ENCODE data around the gene TPX2. TPM values are rescaled to one million over a fixed set of nuclear protein-coding genes. Genes with fewer than 3 reads are reported as not detected.

The TPX2 gene
- total RNA-seq, 2 experiments from 2014 or later: 112 to 113 TPM

DNA sequence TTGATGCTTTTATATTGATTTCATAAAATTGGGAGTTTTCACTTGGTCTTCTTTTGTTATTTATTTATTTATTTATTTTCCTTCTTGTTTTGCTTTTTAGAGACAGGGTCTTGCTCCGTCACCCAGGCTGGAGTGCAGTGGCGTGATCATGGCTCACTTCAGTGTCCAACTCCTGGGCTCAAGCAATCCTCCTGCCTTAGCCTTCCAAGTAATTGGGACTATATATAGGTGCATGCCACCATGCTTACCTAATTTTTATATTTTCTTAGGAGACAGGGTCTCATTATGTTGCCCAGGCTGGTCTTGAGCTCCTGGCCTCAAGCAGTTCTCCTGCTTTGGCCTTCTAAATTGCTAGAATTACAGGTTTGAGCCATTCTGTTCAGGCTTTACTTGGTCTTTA is 41.7 kb downstream of the TPX2 start:
- POLR2A ChIA-PET: no interaction called here
- peaks cover 65% of the 10 kb centered on the region for H3K36me3 Mint-ChIP-seq (ENCODE audit: low read depth)

DNA sequence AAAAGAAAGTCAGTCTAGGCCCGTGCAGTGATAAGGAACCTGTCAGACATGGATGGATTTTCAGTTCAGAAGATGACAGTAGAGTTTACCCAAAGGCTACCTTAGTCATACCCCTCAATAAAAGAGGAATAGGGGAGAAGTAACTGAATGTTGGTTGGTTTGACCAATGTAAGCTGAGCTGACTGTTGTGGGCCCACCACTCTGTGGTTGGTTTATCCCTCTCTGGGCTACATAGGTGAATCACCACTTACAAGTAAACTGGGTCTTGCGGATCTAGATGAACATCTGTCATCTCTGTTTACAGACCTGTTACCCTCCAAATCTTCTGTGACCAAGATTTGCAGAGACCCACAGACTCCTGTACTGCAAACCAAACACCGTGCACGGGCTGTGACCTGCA is 42.9 kb downstream of the TPX2 start:
- no peaks in the 10 kb centered on the region for H3K4me1 Mint-ChIP-seq (ENCODE audit: low read depth)
- H3K36me3 Mint-ChIP-seq (ENCODE audit: low read depth): peaks cover 68% of the 10 kb centered on the region
- POLR2A ChIA-PET: no interaction called here
- H3K4me3 Mint-ChIP-seq: no peak overlapping the region
- DNase-seq (no peak), ATAC-seq (no peak)
- no peak overlapping the region for H3K27ac Mint-ChIP-seq
- intact Hi-C loops (cut with micrococcal nuclease): no loop called here
- no peaks in the 10 kb centered on the region for H3K9me3 Mint-ChIP-seq
- CTCF ChIA-PET: no interaction called here
- TF ChIP-seq, protein P1, sequence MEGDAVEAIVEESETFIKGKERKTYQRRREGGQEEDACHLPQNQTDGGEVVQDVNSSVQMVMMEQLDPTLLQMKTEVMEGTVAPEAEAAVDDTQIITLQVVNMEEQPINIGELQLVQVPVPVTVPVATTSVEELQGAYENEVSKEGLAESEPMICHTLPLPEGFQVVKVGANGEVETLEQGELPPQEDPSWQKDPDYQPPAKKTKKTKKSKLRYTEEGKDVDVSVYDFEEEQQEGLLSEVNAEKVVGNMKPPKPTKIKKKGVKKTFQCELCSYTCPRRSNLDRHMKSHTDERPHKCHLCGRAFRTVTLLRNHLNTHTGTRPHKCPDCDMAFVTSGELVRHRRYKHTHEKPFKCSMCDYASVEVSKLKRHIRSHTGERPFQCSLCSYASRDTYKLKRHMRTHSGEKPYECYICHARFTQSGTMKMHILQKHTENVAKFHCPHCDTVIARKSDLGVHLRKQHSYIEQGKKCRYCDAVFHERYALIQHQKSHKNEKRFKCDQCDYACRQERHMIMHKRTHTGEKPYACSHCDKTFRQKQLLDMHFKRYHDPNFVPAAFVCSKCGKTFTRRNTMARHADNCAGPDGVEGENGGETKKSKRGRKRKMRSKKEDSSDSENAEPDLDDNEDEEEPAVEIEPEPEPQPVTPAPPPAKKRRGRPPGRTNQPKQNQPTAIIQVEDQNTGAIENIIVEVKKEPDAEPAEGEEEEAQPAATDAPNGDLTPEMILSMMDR (IDR thresholded peaks at IDR 0.05): no peak
- no peaks in the 10 kb centered on the region for H3K27me3 Mint-ChIP-seq

More for the DNA sequence above, 41.7 kb downstream of the TPX2 start:
- Mint-ChIP-seq H3K4me1 (ENCODE audit: low read depth) (no peaks in the 10 kb centered on the region), H3K9me3 (no peaks in the 10 kb centered on the region), H3K27me3 (no peaks in the 10 kb centered on the region), H3K27ac (no peak overlapping the region), H3K4me3 (no peak overlapping the region)
- intact Hi-C loops (cut with micrococcal nuclease): no loop called here
- CTCF ChIA-PET: no interaction called here
- no peak for DNase-seq
- TF ChIP-seq, protein P1 (IDR thresholded peaks at IDR 0.05): no peak
- no peak for ATAC-seq

DNA sequence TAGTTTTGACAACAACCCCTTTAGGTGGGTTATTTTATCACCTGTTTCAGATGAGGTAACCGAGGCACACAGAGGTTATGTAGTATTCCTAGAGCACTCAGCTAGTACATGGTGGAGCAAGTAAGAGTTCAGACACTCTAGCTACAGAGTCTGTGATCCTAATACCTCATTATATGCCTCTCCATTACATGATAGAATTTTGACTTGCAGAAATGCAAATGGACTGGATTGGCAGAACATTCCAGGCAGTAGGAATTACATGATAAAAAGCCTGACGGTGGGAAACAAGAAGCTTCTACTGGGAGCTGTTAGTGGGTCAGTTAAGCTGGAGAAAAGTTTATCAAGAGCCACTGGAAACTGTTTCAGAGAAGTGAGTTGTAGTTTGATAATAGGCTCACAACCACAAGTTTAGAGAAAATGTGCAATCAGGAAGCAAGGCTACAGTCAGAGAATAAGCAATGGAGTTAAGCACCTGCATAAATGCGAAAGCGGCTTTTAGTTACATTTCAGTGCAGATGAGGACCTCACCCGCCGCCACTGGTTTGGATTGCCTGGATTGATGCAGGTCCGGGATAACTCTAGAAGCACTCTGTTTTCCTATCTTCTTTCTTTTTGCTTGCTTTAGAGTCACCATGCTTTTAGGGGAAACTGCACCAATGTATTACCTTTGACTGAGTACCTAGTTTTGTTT is 45.4 kb downstream of the TPX2 start:
- Mint-ChIP-seq H3K36me3 (ENCODE audit: low read depth) (peaks cover 61% of the 10 kb centered on the region), H3K27ac (no peak overlapping the region), H3K4me3 (no peak overlapping the region), H3K27me3 (no peaks in the 10 kb centered on the region), H3K9me3 (no peaks in the 10 kb centered on the region), H3K4me1 (ENCODE audit: low read depth) (no peaks in the 10 kb centered on the region)
- ChIA-PET POLR2A (no interaction called here), CTCF (interaction anchor here (1.2 kb wide), 1 partner anchor 39 kb away, joined by 4 read pairs; no protein-coding TSS in a partner anchor)
- ATAC-seq: no peak
- TF ChIP-seq, protein P1 (IDR thresholded peaks at IDR 0.05): no peak
- intact Hi-C loops (cut with micrococcal nuclease): no loop called here
- no peak for DNase-seq

DNA sequence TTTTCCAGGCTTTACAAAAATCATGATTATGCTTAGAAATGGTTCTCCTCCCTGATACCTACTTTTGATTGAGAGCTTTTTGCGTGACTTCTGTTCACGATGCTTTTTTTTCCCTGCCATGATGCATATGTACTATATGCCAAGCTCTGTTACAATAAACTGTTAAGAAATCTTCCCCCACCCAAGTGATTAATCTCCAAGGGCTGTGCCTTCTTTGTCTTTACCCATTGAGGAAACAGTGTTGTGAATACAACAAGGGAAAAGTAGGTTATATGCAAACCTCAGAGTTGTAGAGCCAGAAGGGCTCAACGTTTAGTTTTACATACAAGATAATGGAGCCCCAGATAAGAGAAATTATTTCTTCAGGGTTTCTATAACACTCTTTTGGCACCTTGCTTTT is 46.0 kb downstream of the TPX2 start:
- CTCF ChIA-PET: interaction anchor here (1.2 kb wide), 1 partner anchor 38 kb away, joined by 4 read pairs; no protein-coding TSS in a partner anchor
- no peak overlapping the region for H3K4me3 Mint-ChIP-seq
- POLR2A ChIA-PET: no interaction called here
- H3K27me3 Mint-ChIP-seq: no peaks in the 10 kb centered on the region
- TF ChIP-seq, protein P1 (IDR thresholded peaks at IDR 0.05): no peak
- no peaks in the 10 kb centered on the region for H3K9me3 Mint-ChIP-seq
- intact Hi-C loops (cut with micrococcal nuclease): no loop called here
- no peaks in the 10 kb centered on the region for H3K4me1 Mint-ChIP-seq (ENCODE audit: low read depth)
- DNase-seq: no peak
- no peak overlapping the region for H3K27ac Mint-ChIP-seq
- H3K36me3 Mint-ChIP-seq (ENCODE audit: low read depth): peaks cover 58% of the 10 kb centered on the region
- ATAC-seq: no peak

DNA sequence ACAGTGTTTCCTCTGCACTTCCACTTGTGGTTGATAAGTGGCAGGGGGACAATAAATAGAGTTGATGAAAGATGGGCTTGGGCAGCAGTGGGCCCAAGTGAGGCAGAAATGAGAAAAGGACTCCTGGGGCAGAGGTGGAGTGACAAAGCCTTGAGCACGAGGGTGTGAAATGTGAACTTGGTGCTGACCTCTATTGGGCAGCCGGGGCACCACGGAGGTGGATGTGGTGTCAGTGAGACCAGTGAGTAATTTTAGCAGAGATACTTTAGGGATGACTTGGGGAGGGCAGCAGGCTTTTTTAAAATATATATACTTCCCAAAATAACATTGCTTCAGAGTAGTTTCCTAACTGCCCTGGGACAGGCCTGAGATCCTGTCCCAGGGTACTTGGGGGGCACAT is 49.5 kb downstream of the TPX2 start:
- Mint-ChIP-seq H3K27me3 (no peaks in the 10 kb centered on the region), H3K4me3 (no peak overlapping the region), H3K36me3 (ENCODE audit: low read depth) (peaks cover 56% of the 10 kb centered on the region), H3K9me3 (no peaks in the 10 kb centered on the region), H3K27ac (no peak overlapping the region), H3K4me1 (ENCODE audit: low read depth) (no peaks in the 10 kb centered on the region)
- POLR2A ChIA-PET: no interaction called here
- DNase-seq (no peak), ATAC-seq (no peak)
- CTCF ChIA-PET: no interaction called here
- intact Hi-C loops (cut with micrococcal nuclease): no loop called here
- TF ChIP-seq, protein P1 (IDR thresholded peaks at IDR 0.05): no peak
